PC-3 (cell line): ENCODE data around the gene ITGB1. TPM values are rescaled to one million over a fixed set of nuclear protein-coding genes. Genes with fewer than 3 reads are reported as not detected.
A peak's percentile ranks its signal among the peaks of the same experiment; 100 is the strongest.

Experiments
- ATAC-seq: fragments of 200-7000 bp; cut with Tn5 transposase; 2 replicates; pipeline ENCODE4 v1.9.1; 2020; ENCODE audit warnings: mild to moderate bottlenecking, moderate library complexity
- BruUV-seq: library from RNA; stranded (reverse); fragments of 400-500 nt; replicated peaks from 2 replicates; lab custom pipeline; 2021; lab: Mats Ljungman, UMichigan
- CTCF ChIA-PET: fragments of 300-600 bp; sonication (Branson Sonifier 250); formaldehyde crosslinking; loops from one replicate; lab custom pipeline; 2022; ENCODE audit warnings: antibody characterized with exemption; lab: Charles Lee
- POLR2A ChIA-PET: fragments of 300-600 bp; sonication (Branson Sonifier 250); formaldehyde crosslinking; loops from one replicate; lab custom pipeline; 2022; ENCODE audit warnings: antibody characterized with exemption; ENCODE audit not compliant: unreplicated experiment; lab: Charles Lee
- DNase-seq: peaks from one replicate; pipeline ENCODE4 v3.0.0-alpha.2; 2015
- H2AFZ ChIP-seq: fragments of 300-600 bp; sonication (generic); 2 replicates; pipeline ENCODE4 v1.6.0; 2016; ENCODE audit warnings: antibody characterized with exemption, low read length
- H3F3A ChIP-seq: fragments of 300-600 bp; sonication (generic); one replicate; pipeline ENCODE4 v1.6.0; 2017; ENCODE audit warnings: antibody characterized with exemption, low read length, control low read depth, mild to moderate bottlenecking; ENCODE audit not compliant: unreplicated experiment
- H3K27ac ChIP-seq: fragments of 300-600 bp; sonication (generic); 2 replicates; pipeline ENCODE4 v1.5.1; 2016; ENCODE audit warnings: mild to moderate bottlenecking, low read length
- H3K27me3 ChIP-seq: fragments of 300-600 bp; sonication (generic); 2 replicates; pipeline ENCODE4 v1.6.1; 2016; ENCODE audit warnings: low read length, mixed read lengths
- H3K36me3 ChIP-seq: fragments of 300-600 bp; sonication (generic); 2 replicates; pipeline ENCODE4 v1.6.1; 2016; ENCODE audit warnings: low read depth, mixed run types, low read length, mixed read lengths
- H3K4me1 ChIP-seq: fragments of 300-600 bp; sonication (generic); 2 replicates; pipeline ENCODE4 v1.5.1; 2016; ENCODE audit warnings: low read length; ENCODE audit not compliant: insufficient read depth
- H3K4me2 ChIP-seq: fragments of 300-600 bp; sonication (generic); 2 replicates; pipeline ENCODE4 v1.6.0; 2016; ENCODE audit warnings: low read length
- H3K4me3 ChIP-seq: fragments of 300-600 bp; sonication (generic); 2 replicates; pipeline ENCODE4 v1.5.1; 2016; ENCODE audit warnings: mild to moderate bottlenecking, low read length, mixed read lengths
- H3K79me2 ChIP-seq: fragments of 300-600 bp; sonication (generic); 2 replicates; pipeline ENCODE4 v1.6.1; 2017; ENCODE audit warnings: low read length, mixed read lengths
- H3K9ac ChIP-seq: fragments of 300-600 bp; sonication (generic); 2 replicates; pipeline ENCODE4 v1.6.0; 2016; ENCODE audit warnings: mild to moderate bottlenecking, low read length
- H3K9me2 ChIP-seq: fragments of 300-600 bp; sonication (generic); replicated peaks from 2 replicates; pipeline ENCODE4 v1.6.1; 2016; ENCODE audit warnings: mixed run types, low read length, mixed read lengths
- H3K9me3 ChIP-seq: fragments of 300-600 bp; sonication (generic); 2 replicates; pipeline ENCODE4 v1.6.1; 2016; ENCODE audit warnings: low read length, mixed read lengths
- H4K20me1 ChIP-seq: fragments of 300-600 bp; sonication (generic); 2 replicates; pipeline ENCODE4 v1.6.1; 2016; ENCODE audit warnings: low read length, mixed read lengths
- CTCF ChIP-seq: fragments of 300-600 bp; sonication (generic); conservative IDR thresholded peaks from 2 replicates; pipeline ENCODE4 v1.5.1; 2017; ENCODE audit warnings: antibody characterized with exemption, low read depth, mild to moderate bottlenecking, low read length
- EZH2 ChIP-seq: fragments of 300-600 bp; sonication (generic); IDR thresholded peaks from one replicate; pipeline ENCODE4 v1.6.1; 2017; ENCODE audit warnings: antibody characterized with exemption, mild to moderate bottlenecking, low read length; ENCODE audit not compliant: unreplicated experiment
- EZH2phosphoT487 ChIP-seq: fragments of 300-600 bp; sonication (generic); IDR thresholded peaks from 2 replicates; pipeline ENCODE4 v1.6.1; 2018; ENCODE audit warnings: mild to moderate bottlenecking, antibody characterized with exemption, low read length, borderline replicate concordance
- intact Hi-C: fragments of 100-400 bp; cut with micrococcal nuclease; formaldehyde crosslinking; loops from 2 replicates; pipeline ENCODE4 v1.9.0; 2023
- total RNA-seq: library from RNA; depleted of rRNA; stranded (reverse); fragments of >200 nt; gene quantifications from 2 replicates; pipeline ENCODE4 v1.2.3, GENCODE V29; 2014

Gene ITGB1
- total RNA-seq, 1 experiment from 2014 or later: 1,010 TPM

- H4K20me1 ChIP-seq: no peaks in the 10 kb centered on the region
- H3K27ac ChIP-seq: no peak overlapping the region
- CTCF ChIA-PET: no interaction called here
- TF ChIP-seq EZH2phosphoT487 (no peak), CTCF (no peak), EZH2 (no peak)
- H3K4me3 ChIP-seq: no peak overlapping the region
- no peaks in the 10 kb centered on the region for H3F3A ChIP-seq
- no peaks in the 10 kb centered on the region for H3K4me1 ChIP-seq
- no peaks in the 10 kb centered on the region for H3K9me3 ChIP-seq
- no peak overlapping the region for H3K9ac ChIP-seq
- POLR2A ChIA-PET: interaction anchor here (0.6 kb wide), 1 partner anchor 110 kb away, joined by 3 read pairs; no protein-coding TSS in a partner anchor
- no peaks in the 10 kb centered on the region for H3K79me2 ChIP-seq
- H3K27me3 ChIP-seq: no peaks in the 10 kb centered on the region
- no TSS peak for BruUV-seq
- no peak for DNase-seq
- H3K36me3 ChIP-seq: peaks cover under 1% of the 10 kb centered on the region; the same call in 1 of the 2 replicates
- H3K4me2 ChIP-seq: no peak overlapping the region
- ATAC-seq: no peak; the same call in 1 of the 2 replicates
- no peak overlapping the region for H2AFZ ChIP-seq
- intact Hi-C loops: no loop called here
- H3K9me2 ChIP-seq: no peaks in the 10 kb centered on the region
These were observed 67.6 kb downstream of the ITGB1 start for GRCh38 chr10:32890444-32890843.

GRCh38 chr10:32889631-32890212 is 68.3 kb downstream of the ITGB1 start:
- no peaks in the 10 kb centered on the region for H3K9me2 ChIP-seq
- TF ChIP-seq EZH2phosphoT487 (no peak), CTCF (no peak), EZH2 (no peak)
- no peaks in the 10 kb centered on the region for H4K20me1 ChIP-seq
- ATAC-seq (0 out of 2 replicates have a peak, but pooled peaks have one; percentile 8), DNase-seq (peak; percentile 46)
- H3K9me3 ChIP-seq: no peaks in the 10 kb centered on the region
- CTCF ChIA-PET: no interaction called here
- POLR2A ChIA-PET: no interaction called here
- no peak overlapping the region for H2AFZ ChIP-seq
- no peaks in the 10 kb centered on the region for H3K36me3 ChIP-seq
- no peak overlapping the region for H3K27ac ChIP-seq
- BruUV-seq: no TSS peak
- intact Hi-C loops: no loop called here
- no peak overlapping the region for H3K9ac ChIP-seq
- no peak overlapping the region for H3K4me2 ChIP-seq
- no peak overlapping the region for H3K4me3 ChIP-seq
- H3F3A ChIP-seq: no peaks in the 10 kb centered on the region
- no peaks in the 10 kb centered on the region for H3K27me3 ChIP-seq
- no peaks in the 10 kb centered on the region for H3K4me1 ChIP-seq
- H3K79me2 ChIP-seq: no peaks in the 10 kb centered on the region

DNA sequence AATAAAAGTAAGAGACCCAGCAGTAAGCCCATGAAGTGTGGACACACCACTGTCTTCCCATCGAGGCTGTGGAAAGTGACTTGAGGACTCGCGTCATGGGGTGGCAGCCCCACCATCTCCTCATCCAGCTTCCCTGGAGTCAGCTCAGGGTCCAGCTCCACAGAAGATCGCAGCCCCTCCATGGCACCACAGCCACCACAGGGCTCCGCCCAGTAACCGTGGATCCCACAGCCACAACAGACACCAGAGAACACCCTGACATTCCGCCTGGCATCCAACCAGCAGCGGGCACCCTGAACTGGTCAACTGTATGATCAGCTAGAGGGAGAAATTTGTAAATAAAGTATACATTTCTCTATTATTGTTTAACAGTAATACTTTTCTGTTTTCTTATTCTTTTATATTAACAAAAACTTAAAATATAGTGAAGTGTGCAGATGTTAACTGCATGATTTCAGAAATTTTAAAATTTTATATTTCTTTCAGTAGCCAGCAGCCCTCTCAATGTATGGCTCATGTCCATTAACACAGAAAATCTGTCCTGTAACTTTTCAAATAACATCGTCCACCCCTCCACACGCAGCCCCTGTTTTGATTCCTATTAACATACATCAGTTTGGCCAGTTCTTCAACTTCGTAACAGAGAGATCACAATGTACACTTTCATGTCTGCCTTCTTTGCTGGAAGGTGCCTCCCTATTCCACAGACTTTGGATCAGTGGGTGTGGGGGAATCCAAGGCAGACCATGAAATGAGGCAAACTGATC is 69.7 kb downstream of the ITGB1 start:
- Histone ChIP-seq H3K9ac (no peak overlapping the region), H3K9me3 (no peaks in the 10 kb centered on the region), H3K27me3 (no peaks in the 10 kb centered on the region), H3K9me2 (no peaks in the 10 kb centered on the region), H3K36me3 (no peaks in the 10 kb centered on the region), H3K4me1 (no peaks in the 10 kb centered on the region), H3K27ac (no peak overlapping the region), H4K20me1 (no peaks in the 10 kb centered on the region), H2AFZ (no peak overlapping the region), H3K4me3 (no peak overlapping the region), H3K79me2 (no peaks in the 10 kb centered on the region), H3F3A (no peaks in the 10 kb centered on the region), H3K4me2 (no peak overlapping the region)
- ATAC-seq (no peak), DNase-seq (no peak)
- no TSS peak for BruUV-seq
- TF ChIP-seq EZH2 (no peak), CTCF (no peak), EZH2phosphoT487 (no peak)
- POLR2A ChIA-PET: no interaction called here
- CTCF ChIA-PET: no interaction called here
- intact Hi-C loops: no loop called here
